Jurkat, Clone E6-1 (cell line): ENCODE results near the gene PDZRN3.
"Not testable (repeated sequence)": the region's sequence is repeated elsewhere in the genome, so short reads cannot be mapped to it uniquely, and the experiment has no call there.

Experiments used
- DNase-seq: peaks from one replicate; pipeline ENCODE4 v3.0.0-alpha.2; 2011; ENCODE audit warnings: low read depth, low spot score
- H3K4me3 ChIP-seq: 2 replicates; pipeline ENCODE4 v1.5.1; 2011; ENCODE audit warnings: mild to moderate bottlenecking, low read length, control low read depth, moderate library complexity

The PDZRN3 gene

DNA sequence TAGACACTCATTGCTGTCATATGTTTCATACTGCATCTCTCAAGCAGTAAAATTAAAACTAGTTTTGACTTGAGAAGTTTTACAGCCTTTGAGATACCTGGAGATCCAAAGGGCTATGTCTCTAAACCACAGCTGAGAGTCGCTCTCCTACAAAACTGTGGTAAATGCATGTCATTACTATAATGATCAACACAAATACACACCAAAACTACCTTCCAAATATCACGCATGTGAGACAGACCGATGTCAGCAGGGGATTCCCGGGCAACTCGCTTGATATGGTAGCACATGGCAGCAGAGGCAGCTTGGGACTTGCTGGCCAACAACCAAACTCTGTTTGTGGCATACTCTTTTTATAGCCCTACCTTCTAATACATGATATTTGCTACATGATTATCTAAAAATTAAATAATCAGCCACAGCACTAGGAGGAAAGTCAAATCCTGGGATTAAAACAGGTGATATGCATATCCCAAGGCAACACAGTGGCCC lies 56.3 kb downstream of the PDZRN3 start:
- H3K4me3 ChIP-seq: no peak overlapping the region
- no peak for DNase-seq

DNA sequence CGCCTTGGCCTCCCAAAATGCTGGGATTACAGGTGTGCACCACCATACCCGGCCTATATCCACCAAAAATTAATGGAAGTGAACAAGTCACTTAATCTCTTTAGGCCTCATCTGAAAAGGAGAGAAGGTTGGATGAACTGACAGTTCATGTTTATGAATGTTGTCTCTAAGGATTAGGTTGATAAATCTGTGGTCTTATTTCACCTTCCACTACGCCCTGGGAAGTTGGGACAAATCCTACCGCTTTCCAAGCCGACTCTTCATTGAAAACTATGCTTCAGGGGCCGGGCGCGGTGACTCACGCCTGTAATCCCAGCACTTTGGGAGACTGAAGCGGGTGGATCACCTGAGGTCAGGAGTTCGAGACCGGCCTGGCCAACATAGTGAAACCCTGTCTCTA lies 59.4 kb downstream of the PDZRN3 start:
- H3K4me3 ChIP-seq, DNase-seq: not testable (repeated sequence)

DNA sequence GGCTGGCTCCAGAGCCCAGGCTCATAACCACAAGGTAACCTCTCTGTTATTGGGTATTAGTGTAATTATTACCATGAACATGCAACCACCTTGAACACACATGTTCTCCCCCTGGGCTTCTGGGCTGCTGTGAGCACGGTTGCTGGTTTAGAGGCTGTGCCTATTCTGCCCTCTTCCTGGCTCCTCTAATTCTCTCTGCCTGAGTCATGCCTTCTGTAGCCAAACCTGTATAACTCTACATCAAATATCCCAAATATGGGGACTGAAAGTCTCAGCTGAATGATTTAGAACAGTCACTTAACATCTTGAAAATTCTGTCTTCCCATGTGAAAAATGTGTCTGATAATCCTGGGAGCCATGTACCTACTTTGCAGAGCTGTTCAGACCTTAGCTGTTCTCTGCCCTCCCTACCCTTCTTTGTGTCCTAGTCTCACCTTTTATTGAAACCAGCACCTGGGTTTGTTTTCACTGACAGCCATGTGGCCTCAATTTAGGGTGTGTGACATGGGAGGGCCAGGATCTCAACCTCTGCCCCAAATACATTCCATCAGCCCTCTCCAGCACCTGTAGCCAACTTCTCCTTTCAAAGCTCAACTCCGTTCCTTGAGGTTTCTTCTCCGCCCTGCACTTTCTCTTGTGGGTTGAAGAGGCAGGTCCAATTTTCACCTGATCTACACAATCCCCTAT lies 60.7 kb downstream of the PDZRN3 start:
- no peak overlapping the region for H3K4me3 ChIP-seq
- DNase-seq: no peak

DNA sequence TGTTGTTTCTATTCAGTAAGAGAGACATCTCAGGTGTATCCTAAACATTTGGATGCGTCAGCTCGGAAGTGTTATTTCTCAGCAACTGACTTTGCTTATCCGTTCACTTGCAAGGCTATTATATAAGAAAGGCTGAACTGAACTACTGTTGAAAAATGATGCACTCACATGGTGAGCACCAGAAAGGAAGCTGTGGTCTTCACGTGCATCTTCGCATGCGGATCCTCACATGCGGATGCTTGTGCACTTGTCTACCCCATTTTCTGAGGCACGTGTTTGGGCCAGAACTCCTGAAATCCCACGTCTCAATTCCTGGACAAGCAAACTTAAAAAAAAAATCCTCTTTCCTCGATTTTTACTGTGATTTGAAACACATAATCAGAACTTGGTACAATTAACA lies 63.2 kb downstream of the PDZRN3 start:
- no peak overlapping the region for H3K4me3 ChIP-seq
- no peak for DNase-seq

DNA sequence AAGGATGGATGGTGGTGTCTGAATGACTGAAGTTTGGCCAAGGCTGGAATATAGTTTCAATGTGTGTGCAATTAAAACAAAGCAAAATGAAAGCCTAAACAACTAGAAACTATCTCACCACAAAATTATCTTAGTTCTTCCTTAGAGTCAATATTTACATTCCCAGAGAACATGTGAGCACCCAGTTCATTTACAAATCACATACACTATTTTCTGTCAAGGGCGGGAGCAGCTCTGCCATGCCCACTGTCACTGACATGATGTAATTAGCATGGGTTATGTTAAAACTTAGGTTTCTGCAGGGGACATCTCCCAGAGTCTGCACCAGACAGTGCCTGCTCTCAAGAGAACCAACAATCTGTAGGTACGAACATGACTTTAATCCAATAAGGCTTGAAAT lies 65.0 kb downstream of the PDZRN3 start:
- no peak for DNase-seq
- no peak overlapping the region for H3K4me3 ChIP-seq

DNA sequence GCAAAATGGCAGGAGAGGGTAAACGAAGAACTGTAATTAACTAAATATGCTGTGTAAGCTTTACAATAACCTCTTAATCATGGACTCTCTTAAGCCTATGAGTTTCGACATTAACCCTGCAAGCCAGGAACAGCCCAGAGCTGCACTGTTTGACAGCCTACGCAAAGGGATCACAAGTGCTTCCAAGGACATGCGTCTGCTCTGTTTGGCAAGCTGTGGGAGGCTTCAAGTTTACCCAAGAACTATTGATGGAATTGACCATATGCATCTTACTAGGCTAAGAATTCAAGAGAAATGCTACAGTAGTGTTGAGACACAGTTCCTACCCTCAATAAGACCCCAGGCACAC lies 66.0 kb downstream of the PDZRN3 start:
- DNase-seq: no peak
- no peak overlapping the region for H3K4me3 ChIP-seq

DNA sequence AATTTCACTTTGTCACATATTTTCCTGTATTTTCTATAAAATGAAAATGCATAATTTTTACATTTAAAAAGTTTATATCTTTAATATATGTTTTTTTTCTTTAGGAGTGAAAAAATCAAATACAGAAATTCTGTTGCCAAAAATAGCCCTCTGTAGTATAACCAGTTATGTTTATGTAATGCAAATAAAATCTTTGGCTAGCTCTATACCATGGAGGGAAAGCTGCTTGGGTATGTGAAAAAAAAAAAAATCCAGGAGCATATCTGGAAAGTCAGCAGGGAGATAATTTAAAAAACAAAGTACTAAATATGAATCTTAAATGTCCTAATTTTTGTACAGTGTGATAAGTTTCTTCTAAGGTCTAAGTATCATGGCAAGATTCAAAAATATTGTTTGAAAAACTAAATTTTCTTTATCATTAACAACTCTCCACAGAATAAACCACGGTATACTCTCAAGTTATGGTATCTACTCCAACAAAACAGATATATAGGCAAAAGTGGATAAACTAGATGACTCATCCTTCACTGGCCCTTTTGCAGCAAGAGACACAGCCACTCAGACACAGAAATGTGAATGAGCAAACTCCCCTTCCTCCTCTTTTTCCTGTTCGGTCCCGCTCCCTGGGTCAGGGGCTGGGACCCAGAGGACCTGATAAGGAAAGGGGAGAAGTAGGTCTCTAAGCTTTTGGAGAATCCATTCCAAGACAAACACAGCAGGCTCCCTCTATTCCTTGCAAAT lies 66.6 kb downstream of the PDZRN3 start:
- no peak for DNase-seq
- H3K4me3 ChIP-seq: no peak overlapping the region

DNA sequence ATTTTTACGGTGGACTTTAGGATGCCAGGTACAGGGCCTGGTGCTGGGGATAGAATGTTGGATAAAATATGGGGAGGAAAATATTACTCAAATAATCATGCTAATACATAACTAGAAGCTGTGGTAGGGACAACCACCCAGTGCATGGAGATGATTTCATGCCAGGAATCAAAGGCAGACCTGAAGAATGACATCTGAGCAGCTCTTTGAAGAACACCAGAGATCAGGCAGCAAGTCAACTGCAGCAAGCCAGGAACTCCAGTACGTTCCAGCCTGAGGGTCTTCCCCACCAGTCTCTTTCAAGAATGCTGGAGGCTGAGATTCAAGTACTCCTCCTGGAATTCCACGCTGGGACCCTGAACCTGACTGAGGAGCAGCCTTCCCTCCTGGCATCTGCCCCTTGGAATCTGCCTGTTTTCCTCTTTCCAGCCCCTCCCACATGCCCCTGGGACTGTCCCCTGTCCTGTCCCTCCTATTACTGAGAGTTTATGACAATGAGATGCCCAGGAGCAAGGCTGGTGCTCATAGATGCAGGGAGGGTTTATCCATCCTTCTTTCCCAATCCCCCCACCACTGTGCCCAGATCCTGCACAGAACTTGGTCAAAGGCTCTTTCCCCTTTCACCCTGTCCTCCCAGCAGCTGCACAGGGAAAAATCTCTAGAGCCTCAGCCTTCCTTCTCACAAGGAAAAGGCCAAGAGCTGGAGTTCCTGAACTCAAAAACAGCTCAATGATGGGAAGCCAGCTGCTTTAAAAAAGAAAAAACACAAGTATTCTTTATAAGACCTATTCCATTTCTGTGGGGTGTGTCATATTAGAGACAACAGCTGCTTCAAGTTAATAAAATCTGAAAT lies 68.0 kb downstream of the PDZRN3 start:
- DNase-seq: no peak
- no peak overlapping the region for H3K4me3 ChIP-seq

DNA sequence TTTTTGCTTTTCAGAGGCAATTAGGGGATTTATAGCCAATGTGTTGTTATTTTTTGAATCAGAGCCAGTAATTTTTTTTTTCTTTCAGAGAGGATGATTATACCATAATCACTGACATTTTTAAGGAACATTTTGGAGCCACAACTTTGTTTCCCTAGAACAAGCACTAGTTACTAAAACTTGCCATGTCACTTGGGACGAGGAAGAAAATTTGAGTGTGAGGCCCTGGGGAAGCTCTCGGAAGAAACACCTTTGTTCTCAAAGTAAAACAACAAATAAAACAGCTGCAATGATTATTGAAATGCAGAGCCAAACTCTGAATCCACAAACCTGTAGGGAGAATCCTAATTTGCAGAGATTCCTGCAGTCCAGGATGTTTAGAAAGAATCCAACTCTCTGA lies 69.7 kb downstream of the PDZRN3 start:
- no peak overlapping the region for H3K4me3 ChIP-seq
- DNase-seq: no peak

DNA sequence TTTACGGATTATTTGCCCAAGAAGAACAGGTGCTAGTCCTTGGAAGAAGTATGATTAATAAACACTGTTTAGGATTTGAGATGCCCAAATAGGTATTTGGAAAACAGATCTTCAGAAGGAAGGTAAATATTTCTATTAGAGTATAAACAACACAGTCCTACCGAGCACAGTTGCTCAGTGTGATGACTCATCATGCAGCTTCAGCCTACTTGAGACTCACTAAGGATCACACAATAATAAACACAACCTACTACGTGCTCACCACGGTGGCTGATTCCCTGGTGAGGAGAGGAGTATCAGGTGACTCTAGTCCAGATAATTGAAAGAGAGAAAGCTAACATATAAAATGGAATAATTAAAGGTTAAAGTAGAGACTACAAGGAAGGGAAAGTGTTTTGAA lies 72.0 kb downstream of the PDZRN3 start:
- no peak overlapping the region for H3K4me3 ChIP-seq
- DNase-seq: no peak

DNA sequence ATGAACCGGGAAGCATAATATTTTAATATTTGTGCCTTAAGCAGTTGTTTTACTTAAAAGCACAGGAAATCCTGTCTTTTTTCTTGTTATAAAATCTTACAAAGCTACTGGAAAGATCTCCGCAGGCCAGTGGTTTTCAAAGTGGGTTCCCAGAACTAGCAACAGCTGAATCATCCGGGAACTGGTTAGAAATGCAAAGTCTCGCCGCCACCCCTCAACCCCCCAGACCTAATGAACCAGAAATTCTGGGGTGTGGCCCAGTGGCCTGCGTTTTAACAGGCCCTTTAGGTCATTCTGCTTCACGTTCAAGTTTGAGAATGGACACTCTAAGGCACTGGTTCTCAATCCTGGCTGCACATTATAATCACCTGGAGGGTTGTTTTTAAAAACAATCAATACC lies 74.7 kb downstream of the PDZRN3 start:
- DNase-seq: no peak
- no peak overlapping the region for H3K4me3 ChIP-seq

DNA sequence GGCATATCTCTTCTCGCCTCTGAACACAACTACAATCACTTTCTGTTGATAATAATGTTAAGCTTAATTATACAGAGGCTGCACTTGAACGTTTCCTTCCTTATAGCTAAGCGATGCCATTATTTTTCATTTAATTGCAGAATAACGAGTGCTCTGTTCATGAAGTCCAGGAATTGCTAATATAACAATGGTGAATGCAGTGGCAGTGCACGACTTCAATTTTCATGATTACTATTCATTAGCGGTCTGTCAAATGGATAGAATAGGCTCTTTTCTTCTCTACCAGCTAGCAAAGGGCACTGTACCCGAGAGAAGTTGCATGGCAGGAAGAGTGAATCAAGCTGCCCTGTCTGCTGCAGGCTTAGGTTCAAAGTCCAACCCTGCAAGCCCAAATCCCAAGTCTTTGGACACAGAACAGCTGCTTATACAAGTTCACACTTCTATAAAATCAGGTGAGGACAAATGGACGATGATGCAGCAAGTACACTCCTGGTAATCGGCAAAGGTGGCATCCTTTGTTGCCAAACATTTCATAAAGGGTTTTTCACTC lies 75.6 kb downstream of the PDZRN3 start:
- no peak for DNase-seq
- no peak overlapping the region for H3K4me3 ChIP-seq

DNA sequence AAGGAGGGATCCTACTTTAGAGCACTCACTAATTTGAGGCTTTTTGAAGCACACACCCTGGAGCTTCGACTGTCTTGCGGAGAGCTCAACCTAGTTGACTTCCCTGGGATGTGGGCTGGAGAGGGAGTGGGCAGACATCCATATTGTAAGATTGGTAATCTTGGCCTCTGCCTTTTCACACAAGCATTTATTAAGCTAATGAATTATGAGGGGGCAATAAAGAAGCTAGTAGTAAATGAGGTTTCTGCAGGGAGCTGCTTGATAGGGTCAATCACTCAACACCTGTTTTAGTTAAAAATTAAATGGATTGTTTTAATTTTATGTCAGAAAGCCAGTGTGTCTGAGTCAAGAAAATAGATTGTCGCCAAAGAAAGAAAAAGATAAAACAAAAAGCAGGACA lies 76.3 kb downstream of the PDZRN3 start:
- no peak overlapping the region for H3K4me3 ChIP-seq

DNA sequence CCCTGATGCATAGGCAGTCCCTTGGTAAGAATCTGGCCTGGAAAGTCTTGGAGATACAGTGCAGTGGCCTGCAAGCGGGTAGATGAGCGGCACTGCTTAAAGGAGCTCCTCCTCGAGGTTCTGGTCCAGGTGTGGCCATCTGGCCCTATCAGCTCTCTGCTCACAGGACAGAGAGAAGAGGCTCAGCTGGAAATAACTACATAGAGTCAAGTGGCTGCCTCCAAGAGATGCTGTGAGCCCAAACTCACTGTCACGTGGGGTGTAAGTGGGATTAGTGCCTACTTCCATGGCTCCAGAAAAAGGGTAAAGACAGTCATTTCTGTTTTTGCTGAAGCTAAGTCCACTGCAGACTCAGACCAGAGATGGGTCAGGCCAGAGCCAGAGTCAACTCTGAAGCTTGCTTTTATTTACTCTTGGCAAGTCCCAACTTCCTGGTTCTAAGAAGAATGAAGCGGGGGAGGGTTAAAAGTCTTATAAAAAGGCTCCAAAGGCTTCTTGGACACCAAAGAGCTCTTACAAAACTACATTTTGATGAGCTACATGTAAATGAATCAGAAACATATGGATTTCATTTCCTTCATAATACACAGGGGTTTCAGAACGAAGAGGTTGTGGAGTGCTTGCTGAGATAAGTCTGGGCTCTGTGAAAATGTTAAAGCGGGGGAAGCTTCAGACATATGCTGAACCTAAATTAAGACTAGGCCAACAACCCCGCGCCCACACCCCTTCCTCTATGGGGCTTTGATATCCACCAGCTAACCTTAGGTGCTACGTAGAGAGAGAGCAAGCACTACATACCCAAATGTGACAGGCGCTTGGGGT lies 77.1 kb downstream of the PDZRN3 start:
- H3K4me3 ChIP-seq: no peak overlapping the region

More for the DNA sequence above, 76.3 kb downstream of the PDZRN3 start:
- no peak for DNase-seq

DNA sequence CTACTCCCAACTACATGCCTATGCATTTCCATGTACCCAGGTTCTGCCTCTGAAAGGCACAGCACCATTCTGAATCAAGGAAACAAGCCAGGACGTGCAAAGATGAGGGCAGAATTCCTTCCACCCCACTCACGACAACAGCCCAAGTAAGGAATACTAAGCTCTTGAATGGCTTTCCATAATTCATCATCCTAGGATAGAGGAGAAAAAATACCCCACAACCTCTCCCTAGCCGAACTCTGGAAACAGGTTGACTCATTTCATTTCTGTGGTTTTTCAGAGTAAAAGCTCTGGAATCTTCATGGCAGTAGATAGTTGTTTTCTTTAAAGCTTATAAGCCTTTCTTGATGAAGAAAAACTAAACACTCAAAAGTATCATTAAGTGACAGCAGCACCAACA lies 77.8 kb downstream of the PDZRN3 start:
- DNase-seq: no peak
- no peak overlapping the region for H3K4me3 ChIP-seq

More for the DNA sequence above, 77.1 kb downstream of the PDZRN3 start:
- DNase-seq: no peak

DNA sequence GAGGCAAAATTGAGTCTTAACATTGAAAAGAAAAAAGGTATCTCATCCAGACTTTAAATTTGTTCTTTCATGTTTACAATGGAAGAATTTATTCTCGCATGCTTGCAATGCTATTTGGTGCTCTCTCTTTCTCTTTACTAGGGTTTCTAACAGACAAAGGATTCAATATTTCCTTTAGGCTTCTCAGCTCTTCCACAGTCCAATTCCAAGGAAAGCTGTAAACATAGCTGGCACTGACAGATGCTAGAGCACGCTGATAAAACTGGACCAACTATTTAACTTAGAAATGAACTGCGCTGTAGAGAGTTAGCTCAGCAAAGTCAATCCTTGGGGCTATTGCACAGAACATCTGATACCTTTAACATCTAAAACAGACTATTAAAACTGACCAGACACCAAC lies 81.3 kb downstream of the PDZRN3 start:
- no peak for DNase-seq
- H3K4me3 ChIP-seq: no peak overlapping the region

DNA sequence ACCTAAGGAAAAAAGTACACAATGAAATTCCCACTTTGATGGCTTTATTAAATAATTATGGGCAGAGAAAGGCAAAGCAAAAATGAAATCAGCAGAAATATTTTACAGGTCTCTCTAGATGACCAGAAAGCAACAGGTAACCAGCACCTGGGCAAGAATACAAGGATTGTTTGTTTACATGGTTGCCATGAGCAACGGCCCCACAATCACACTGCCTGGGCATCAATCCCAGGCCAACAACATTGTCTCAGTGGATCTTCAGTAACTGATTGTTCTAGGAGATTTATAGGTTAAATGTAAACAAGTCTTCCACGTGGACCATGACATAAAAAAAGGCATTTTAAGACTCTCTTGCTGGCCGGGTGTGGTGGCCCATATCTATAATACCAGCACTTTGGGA lies 82.6 kb downstream of the PDZRN3 start:
- DNase-seq: no peak
- no peak overlapping the region for H3K4me3 ChIP-seq

DNA sequence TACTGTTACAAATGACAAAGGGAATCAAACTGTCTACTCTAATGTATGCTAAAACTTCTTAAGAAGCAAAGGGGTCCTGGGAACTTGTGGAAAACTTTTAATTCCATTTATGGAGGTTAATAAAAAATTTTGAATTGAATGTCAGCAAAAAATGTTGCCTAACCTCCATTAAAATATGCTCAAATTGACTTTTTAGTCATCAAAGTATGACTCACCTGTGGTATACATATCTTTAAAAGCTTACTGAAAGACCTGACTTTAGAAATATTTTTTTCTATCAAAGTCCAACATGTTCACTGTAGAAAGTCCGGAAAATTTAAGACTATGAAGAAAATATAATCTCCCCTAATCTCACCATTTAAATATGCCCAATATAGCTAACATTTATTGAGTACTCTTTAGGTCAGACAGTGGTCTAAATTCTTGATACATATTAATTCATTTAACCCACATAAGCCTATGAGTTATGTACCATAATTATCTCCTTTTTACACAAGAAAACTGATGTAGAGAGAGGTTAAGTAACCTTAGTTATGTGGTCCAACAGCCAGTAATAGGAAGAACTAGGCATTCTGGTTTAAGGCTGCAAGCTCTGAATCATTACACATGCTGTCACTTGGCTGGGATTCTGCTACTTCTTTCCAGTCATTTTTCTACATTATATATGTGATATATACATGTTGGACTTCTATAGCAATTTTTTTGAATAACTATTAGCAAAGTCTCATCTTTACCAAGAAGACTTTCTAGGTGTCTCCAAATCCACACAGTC lies 83.6 kb downstream of the PDZRN3 start:
- DNase-seq: no peak
- no peak overlapping the region for H3K4me3 ChIP-seq
